Ishikawa (cell line): ENCODE results near the gene ID3.

Experiments
- CEBPB ChIP-seq: IDR thresholded peaks from 2 replicates; pipeline ENCODE4 v1.6.1; 2012
- EP300 ChIP-seq: IDR thresholded peaks from 2 replicates; pipeline ENCODE4 v1.6.1; 2012; ENCODE audit warnings: borderline replicate concordance
- FOXM1 ChIP-seq: IDR thresholded peaks from 2 replicates; pipeline ENCODE4 v1.6.1; 2012; ENCODE audit warnings: low read depth, borderline replicate concordance
- MAX ChIP-seq: IDR thresholded peaks from 2 replicates; pipeline ENCODE4 v1.6.1; 2012
- RAD21 ChIP-seq: IDR thresholded peaks from 2 replicates; pipeline ENCODE4 v1.6.1; 2012; ENCODE audit warnings: low read depth
- REST ChIP-seq: IDR thresholded peaks from 2 replicates; pipeline ENCODE4 v1.6.1; 2012; ENCODE audit warnings: low read depth, mild to moderate bottlenecking
- TAF1 ChIP-seq: IDR thresholded peaks from 2 replicates; pipeline ENCODE4 v1.6.1; 2012; ENCODE audit warnings: low read depth, mild to moderate bottlenecking
- TCF12 ChIP-seq: IDR thresholded peaks from 2 replicates; pipeline ENCODE4 v1.6.1; 2012; ENCODE audit warnings: low read depth
- TEAD4 ChIP-seq: IDR thresholded peaks from 2 replicates; pipeline ENCODE4 v1.6.1; 2012
- USF1 ChIP-seq: IDR thresholded peaks from 2 replicates; pipeline ENCODE4 v1.6.1; 2012
- YY1 ChIP-seq: IDR thresholded peaks from 2 replicates; pipeline ENCODE4 v1.6.1; 2012; ENCODE audit warnings: low read depth
- ZBTB7A ChIP-seq: IDR thresholded peaks from 2 replicates; pipeline ENCODE4 v1.6.1; 2012; ENCODE audit warnings: low read depth

GRCh38 chr1:23589585-23589986 is 30.3 kb upstream of the ID3 start:
- TF ChIP-seq REST, result no peak
- TF ChIP-seq TCF12, result no peak
- no peak for TF ChIP-seq USF1
- TF ChIP-seq FOXM1, result no peak
- no peak for TF ChIP-seq CEBPB
- no peak for TF ChIP-seq YY1
- TF ChIP-seq TAF1, result no peak
- no peak for TF ChIP-seq RAD21
- TF ChIP-seq TEAD4, result no peak
- TF ChIP-seq EP300, result no peak
- no peak for TF ChIP-seq MAX
- TF ChIP-seq ZBTB7A, result no peak
